H1 (cell line): ENCODE data around the gene NLRC5. TPM values are rescaled to one million over a fixed set of nuclear protein-coding genes. Genes with fewer than 3 reads are reported as not detected.

ENCODE experiments used
- CTCF ChIA-PET: fragments of 300-600 bp; sonication (Branson Sonifier 250); formaldehyde crosslinking; loops from one replicate; lab custom pipeline; 2021; ENCODE audit not compliant: partially characterized antibody; lab: Charles Lee
- POLR2A ChIA-PET: fragments of 300-600 bp; sonication (Branson Sonifier 250); formaldehyde crosslinking; loops from one replicate; lab custom pipeline; 2021; ENCODE audit warnings: inconsistent platforms; ENCODE audit not compliant: partially characterized antibody; lab: Charles Lee
- DNase-seq, 2 experiments: peaks; one replicate each; pipeline versions ENCODE4 v3.0.0 to v3.0.0-alpha.2; 2010 to 2022; ENCODE audit warnings: low spot score in 2 of 2, low read depth in 1 of 2, mixed read lengths in 1 of 2
- FAIRE-seq: peaks from 2 replicates; lab custom pipeline; 2011; peaks lifted over from hg19 to GRCh38; lab: Jason Lieb, UNC
- H2AFZ ChIP-seq: 2 replicates; pipeline ENCODE4 v1.8.1; 2012; ENCODE audit warnings: low read length, inconsistent platforms
- H2AK5ac ChIP-seq: 2 replicates; pipeline ENCODE4 v1.6.1; 2013; ENCODE audit warnings: low read depth, low read length
- H2BK120ac ChIP-seq: replicated peaks from 2 replicates; pipeline ENCODE3; 2013; ENCODE audit warnings: low read depth, low read length, inconsistent platforms
- H2BK12ac ChIP-seq: 2 replicates; pipeline ENCODE4 v1.6.1; 2013; ENCODE audit warnings: low read depth, low read length
- H2BK15ac ChIP-seq: 2 replicates; pipeline ENCODE4 v1.6.1; 2013; ENCODE audit warnings: low read length
- H2BK20ac ChIP-seq: 2 replicates; pipeline ENCODE4 v1.6.1; 2013; ENCODE audit warnings: low read length
- H2BK5ac ChIP-seq: 2 replicates; pipeline ENCODE4 v1.6.1; 2013; ENCODE audit warnings: low read depth, low read length
- H3K14ac ChIP-seq: 2 replicates; pipeline ENCODE4 v1.6.1; 2013; ENCODE audit warnings: inconsistent platforms; ENCODE audit not compliant: insufficient read length
- H3K18ac ChIP-seq: 2 replicates; pipeline ENCODE4 v1.6.1; 2013; ENCODE audit warnings: low read length; ENCODE audit errors: extremely low read depth
- H3K23ac ChIP-seq: 2 replicates; pipeline ENCODE4 v1.6.1; 2013; ENCODE audit warnings: inconsistent platforms; ENCODE audit not compliant: insufficient read length
- H3K23me2 ChIP-seq: 2 replicates; pipeline ENCODE4 v1.6.1; 2013; ENCODE audit warnings: low read depth, low read length
- H3K27ac ChIP-seq: 2 replicates; pipeline ENCODE4 v1.6.1; 2011; ENCODE audit warnings: low read depth, low read length, inconsistent platforms
- H3K27me3 ChIP-seq, 4 experiments: replicated peaks in 1 of 4; 1 replicate in 1 of 4; 2 replicates in 3 of 4; pipeline versions ENCODE4 v1.6.1 to v1.8.1; 2011 to 2013; ENCODE audit warnings: low read length in 3 of 4, mild to moderate bottlenecking in 3 of 4, inconsistent platforms in 2 of 4, mixed read lengths in 2 of 4, moderate library complexity in 1 of 4; ENCODE audit not compliant: control insufficient read depth in 3 of 4, insufficient read depth in 3 of 4; ENCODE audit errors: extremely low read depth in 1 of 4
- H3K36me3 ChIP-seq, 4 experiments: 2 replicates each; pipeline versions ENCODE4 v1.6.1 to v1.8.1; 2011 to 2013; ENCODE audit warnings: mild to moderate bottlenecking in 4 of 4, low read length in 3 of 4, moderate library complexity in 2 of 4, control low read depth in 1 of 4, inconsistent platforms in 1 of 4; ENCODE audit not compliant: insufficient read depth in 4 of 4, control insufficient read depth in 2 of 4
- H3K4ac ChIP-seq: replicated peaks from 2 replicates; pipeline ENCODE3; 2013; ENCODE audit warnings: low read length, low read depth, mixed read lengths, inconsistent platforms; ENCODE audit not compliant: insufficient read length
- H3K4me1 ChIP-seq, 4 experiments: replicated peaks in 1 of 4; 1 replicate in 1 of 4; 2 replicates in 3 of 4; pipeline versions ENCODE4 v1.6.1 to v1.8.1; 2011 to 2013; ENCODE audit warnings: low read length in 3 of 4, inconsistent platforms in 2 of 4, mixed read lengths in 1 of 4; ENCODE audit not compliant: insufficient read depth in 4 of 4, control insufficient read depth in 3 of 4
- H3K4me2 ChIP-seq, 2 experiments: 2 replicates each; pipeline versions ENCODE4 v1.6.1 to v1.8.1; 2011 to 2013; ENCODE audit warnings: low read depth in 2 of 2, low read length in 2 of 2, control low read depth in 1 of 2, inconsistent platforms in 1 of 2, mild to moderate bottlenecking in 1 of 2; ENCODE audit not compliant: insufficient read depth in 1 of 2
- H3K4me3 ChIP-seq, 4 experiments: fragments of 200-600, 300-600 bp in 1 of 4; sonication (generic), shearing (Covaris generic), sonication (Bioruptor Twin) in 1 of 4; 2 replicates each; pipeline versions ENCODE4 v1.5.1 to v1.8.1; 2011 to 2016; ENCODE audit warnings: low read length in 4 of 4, low read depth in 3 of 4, control low read depth in 2 of 4, inconsistent platforms in 2 of 4, mild to moderate bottlenecking in 2 of 4, mixed read lengths in 1 of 4, moderate library complexity in 1 of 4; ENCODE audit not compliant: insufficient read depth in 2 of 4; ENCODE audit errors: extremely low read depth in 1 of 4
- H3K56ac ChIP-seq: replicated peaks from 2 replicates; pipeline ENCODE3; 2013; ENCODE audit warnings: low read depth, mild to moderate bottlenecking, mixed read lengths, low read length, inconsistent platforms; ENCODE audit not compliant: insufficient read length
- H3K79me1 ChIP-seq: 2 replicates; pipeline ENCODE4 v1.6.1; 2013; ENCODE audit warnings: low read depth, low read length, control low read depth
- H3K79me2 ChIP-seq, 2 experiments: 2 replicates each; pipeline versions ENCODE4 v1.6.1 to v1.8.1; 2012 to 2013; ENCODE audit warnings: low read length in 2 of 2, mild to moderate bottlenecking in 2 of 2, inconsistent platforms in 1 of 2; ENCODE audit not compliant: insufficient read depth in 2 of 2, control insufficient read depth in 1 of 2
- H3K9ac ChIP-seq, 4 experiments: replicated peaks in 1 of 4; 1 replicate in 1 of 4; 2 replicates in 3 of 4; pipeline versions ENCODE4 v1.6.1 to v1.8.1; 2011 to 2013; ENCODE audit warnings: low read depth in 3 of 4, low read length in 3 of 4, control low read depth in 2 of 4, mild to moderate bottlenecking in 2 of 4, moderate library complexity in 2 of 4, inconsistent platforms in 1 of 4; ENCODE audit errors: extremely low read depth in 1 of 4
- H3K9me3 ChIP-seq, 2 experiments: 2 replicates each; pipeline versions ENCODE4 v1.6.1 to v1.8.1; 2012 to 2013; ENCODE audit warnings: mild to moderate bottlenecking in 2 of 2, moderate library complexity in 2 of 2, control low read depth in 1 of 2, inconsistent platforms in 1 of 2, low read depth in 1 of 2, low read length in 1 of 2, mixed read lengths in 1 of 2; ENCODE audit not compliant: insufficient read depth in 2 of 2
- H4K20me1 ChIP-seq, 2 experiments: replicated peaks in 1 of 2; 2 replicates each; pipeline versions ENCODE3 to v1.8.1; 2011 to 2013; ENCODE audit warnings: inconsistent platforms in 2 of 2, low read length in 2 of 2, mild to moderate bottlenecking in 1 of 2; ENCODE audit not compliant: insufficient read depth in 2 of 2, control insufficient read depth in 1 of 2
- H4K5ac ChIP-seq: 2 replicates; pipeline ENCODE4 v1.6.1; 2013; ENCODE audit warnings: low read length, low read depth, mixed read lengths, inconsistent platforms; ENCODE audit not compliant: insufficient read length
- H4K8ac ChIP-seq: 2 replicates; pipeline ENCODE4 v1.8.0; 2013; ENCODE audit warnings: mild to moderate bottlenecking, moderate library complexity, low read length, inconsistent platforms; ENCODE audit not compliant: insufficient read depth; ENCODE audit errors: extremely low read depth
- H4K91ac ChIP-seq: replicated peaks from 2 replicates; pipeline ENCODE3; 2013; ENCODE audit warnings: low read length, mixed read lengths, inconsistent platforms; ENCODE audit not compliant: insufficient read length
- CREB1 ChIP-seq: IDR thresholded peaks from 2 replicates; pipeline ENCODE4 v1.6.1; 2012; ENCODE audit warnings: inconsistent platforms
- NRF1 ChIP-seq: IDR thresholded peaks from 2 replicates; pipeline ENCODE4 v1.6.1; 2011; ENCODE audit warnings: mild to moderate bottlenecking, low read depth, low read length, improper control_type of control experiment
- SP1 ChIP-seq: IDR thresholded peaks from 2 replicates; pipeline ENCODE4 v1.6.1; 2011; ENCODE audit warnings: low read depth, low read length
- WGBS, 2 experiments: shearing (Covaris generic) in 1 of 2; methylation state at CpG; one replicate each; pipeline versions ENCODE4 v1.1.6 to v1.1.7; 2013 to 2015; ENCODE audit warnings: low lambda C conversion rate in 2 of 2, mixed read lengths in 2 of 2, inconsistent platforms in 1 of 2, low coverage in 1 of 2, missing lambda C conversion rate in 1 of 2; ENCODE audit not compliant: insufficient replicate concordance in 2 of 2, insufficient coverage in 1 of 2, insufficient read length in 1 of 2; ENCODE audit errors: extremely low coverage in 1 of 2, missing lambda C conversion rate in 1 of 2; 5-methylcytosine and 5-hydroxymethylcytosine counted together
- polyA plus RNA-seq, 7 experiments: library from polyadenylated mRNA; depleted of rRNA in 3 of 7; stranded (reverse) in 5 of 7; unstranded in 2 of 7; fragments of >200 nt in 5 of 7; fragments of 200-250 nt in 2 of 7; gene quantifications; 1 replicate in 5 of 7; 2 replicates in 1 of 7; 4 replicates in 1 of 7; pipeline versions ENCODE4 v1.2.1 to v1.2.3, GENCODE V29; 2011 to 2013; ENCODE audit warnings: missing spikeins in 2 of 7, mixed read lengths in 2 of 7
- total RNA-seq: library from RNA; stranded (reverse); fragmentation: NEBNext Ultra II Directional; extraction: Animal tissue kit (Norgen Biotek cat#: 25700); gene quantifications from 2 replicates; pipeline ENCODE4 v1.2.1, GENCODE V29; 2021

NLRC5 gene
- total and polyA plus RNA-seq, 2 of the 8 experiments (the other 6 are each of a cell fraction or from before 2014, with no cell fraction given), result 2.2 to 3.2 TPM

DNA sequence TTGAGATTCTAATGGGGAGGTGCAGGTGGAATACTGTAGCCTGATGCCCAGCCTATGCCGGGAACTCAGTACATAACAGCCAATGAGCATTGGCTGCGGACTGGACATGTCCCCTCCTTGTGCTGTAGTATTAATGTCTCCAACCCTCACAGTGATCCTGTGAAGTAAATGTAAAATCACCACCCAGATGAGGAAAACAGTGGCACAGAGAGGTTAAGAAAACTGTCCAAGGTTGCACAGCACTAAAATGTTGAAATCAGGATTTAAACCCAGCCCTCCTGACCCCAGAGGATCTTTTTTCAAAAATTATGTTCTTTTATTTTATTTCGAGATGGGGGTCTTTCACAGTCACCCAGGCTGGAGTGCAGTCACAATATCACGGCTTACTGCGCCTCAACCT lies 7.9 kb downstream of the NLRC5 start:
- CTCF ChIA-PET, result interaction anchor here (1.9 kb wide), 1 partner anchor 33 kb away, joined by 5 read pairs; no protein-coding TSS in a partner anchor
- Histone ChIP-seq H2AFZ (no peak overlapping the region), H3K79me2 (no peaks in the 10 kb centered on the region), H3K27me3 (peaks cover 0 to 5% (median 0%) of the 10 kb centered on the region in 4 experiments; a peak in 1 of 7 replicates), H3K36me3 (no peaks in the 10 kb centered on the region), H2BK15ac (no peak overlapping the region), H4K5ac (no peak overlapping the region), H3K79me1 (no peaks in the 10 kb centered on the region), H2AK5ac (no peak overlapping the region), H3K18ac (no peak overlapping the region), H2BK5ac (no peak overlapping the region), H3K23me2 (no peaks in the 10 kb centered on the region), H2BK20ac (no peak overlapping the region), H4K8ac (no peak overlapping the region), H3K9me3 (no peaks in the 10 kb centered on the region), H3K4me3 (no peak overlapping the region), H3K4ac (peak overlapping the region; percentile 79), H3K56ac (no peak overlapping the region), H3K27ac (no peak overlapping the region), H2BK120ac (no peak overlapping the region), H4K20me1 (no peaks in the 10 kb centered on the region), H3K23ac (no peak overlapping the region), H3K4me1 (peaks cover 0 to 5% (median 0%) of the 10 kb centered on the region in 4 experiments; a peak in 2 of 7 replicates), H3K14ac (no peak overlapping the region), H4K91ac (no peak overlapping the region), H2BK12ac (no peak overlapping the region), H3K4me2 (no peak overlapping the region), H3K9ac (no peak overlapping the region)
- FAIRE-seq, result no peak
- POLR2A ChIA-PET, result no interaction called here
- WGBS, 2 experiments, result 92% methylated on average over 5 of the region's 5 CpGs; no CpG with 5 or more reads in 1 of the 2 experiments
- no peak for DNase-seq
- no peak for TF ChIP-seq NRF1
- TF ChIP-seq SP1, result no peak
- no peak for TF ChIP-seq CREB1
